ENCODE data around the gene RNASEH2A.

RNASEH2A gene

DNA sequence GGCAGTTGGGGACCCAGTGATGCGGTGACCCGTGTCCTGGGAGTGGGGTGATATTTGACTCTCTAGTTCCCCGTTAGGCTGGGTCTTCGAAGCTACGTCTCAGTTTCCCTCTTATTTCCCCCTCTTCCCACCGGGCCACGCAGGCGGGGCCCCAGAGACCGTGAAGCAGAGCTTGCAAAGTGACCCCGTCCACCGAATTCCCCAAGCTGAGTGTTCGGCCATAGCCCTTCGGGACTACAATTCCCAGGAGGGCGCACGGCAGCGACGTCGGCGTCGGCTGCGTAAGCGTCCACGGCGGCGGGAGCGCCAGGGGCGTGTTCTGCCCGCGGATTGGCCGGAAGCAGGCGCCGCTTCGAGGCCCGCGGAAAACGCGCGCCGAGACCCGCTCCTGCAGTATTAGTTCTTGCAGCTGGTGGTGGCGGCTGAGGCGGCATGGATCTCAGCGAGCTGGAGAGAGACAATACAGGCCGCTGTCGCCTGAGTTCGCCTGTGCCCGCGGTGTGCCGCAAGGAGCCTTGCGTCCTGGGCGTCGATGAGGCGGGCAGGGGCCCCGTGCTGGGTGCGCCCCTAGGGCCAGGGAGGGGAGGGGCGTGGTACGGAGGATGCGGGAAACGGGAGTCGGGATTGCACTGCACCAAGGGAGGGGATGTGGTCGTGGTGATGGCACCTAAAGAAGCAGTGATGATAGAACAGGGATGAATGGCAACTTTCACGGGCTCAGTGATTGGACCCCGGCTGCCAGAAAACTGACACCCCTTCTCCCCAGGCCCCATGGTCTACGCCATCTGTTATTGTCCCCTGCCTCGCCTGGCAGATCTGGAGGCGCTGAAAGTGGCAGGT is at the start of gene RNASEH2A:
Gene RNASEH2A, plus strand, starts transcription at position 343 of the 840 bp plus-strand sequence. Its CDS starts 90 bp downstream, at position 433.
- DNase-seq (ENCODE audit: low read depth): no peak

- DNase-seq (ENCODE audit: low read depth): no peak
These were observed 48.7 kb upstream of the RNASEH2A start for GRCh38 chr19:12757544-12758274.

DNA sequence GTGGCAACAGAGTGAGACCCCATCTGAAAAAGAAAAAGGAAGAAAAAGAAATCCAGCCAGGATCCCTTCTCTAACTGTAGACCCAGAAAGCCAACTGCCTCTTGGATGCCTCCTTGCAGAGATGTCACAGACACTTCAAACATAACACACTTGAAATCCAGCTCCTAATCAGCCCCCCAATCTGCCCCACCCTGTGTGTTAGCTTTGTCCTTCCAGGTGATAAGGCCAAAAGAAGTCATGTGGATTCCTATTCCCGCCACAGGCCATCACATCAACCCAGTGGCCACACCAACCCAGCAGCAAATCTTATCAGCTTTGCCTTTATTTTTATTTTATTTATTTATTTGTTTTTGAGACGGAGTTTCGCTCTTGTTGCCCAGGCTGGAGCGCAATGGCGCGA is 46.7 kb upstream of the RNASEH2A start:
- DNase-seq (ENCODE audit: low read depth): no peak

- no peak for DNase-seq (ENCODE audit: low read depth)
These were observed 43.3 kb upstream of the RNASEH2A start for GRCh38 chr19:12763100-12763499.

DNA sequence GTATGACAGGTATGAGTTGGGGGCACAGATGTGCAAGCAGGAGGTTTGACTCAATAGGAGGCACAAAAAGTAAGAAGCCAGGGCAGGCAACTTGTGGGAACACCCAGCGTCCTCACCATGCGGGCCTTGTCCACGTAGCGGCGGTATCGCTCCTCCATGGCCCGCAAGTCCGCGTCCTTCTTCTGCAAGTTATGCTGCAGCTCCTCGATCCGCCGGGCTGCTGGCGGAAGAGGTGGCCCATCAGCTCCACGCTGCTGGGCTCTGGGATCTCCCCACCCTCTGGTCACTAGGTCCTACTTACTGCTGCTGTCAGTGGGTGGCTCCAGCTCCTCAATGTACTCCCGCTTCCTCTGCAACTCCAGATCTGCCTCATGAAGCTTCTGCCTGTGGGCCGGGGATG is 41.7 kb upstream of the RNASEH2A start:
- DNase-seq (ENCODE audit: low read depth): no peak

- no peak for DNase-seq (ENCODE audit: low read depth)
These were observed 40.3 kb upstream of the RNASEH2A start for GRCh38 chr19:12766051-12766521.

- DNase-seq (ENCODE audit: low read depth): no peak
These were observed 39.2 kb upstream of the RNASEH2A start for GRCh38 chr19:12767150-12767549.

DNA sequence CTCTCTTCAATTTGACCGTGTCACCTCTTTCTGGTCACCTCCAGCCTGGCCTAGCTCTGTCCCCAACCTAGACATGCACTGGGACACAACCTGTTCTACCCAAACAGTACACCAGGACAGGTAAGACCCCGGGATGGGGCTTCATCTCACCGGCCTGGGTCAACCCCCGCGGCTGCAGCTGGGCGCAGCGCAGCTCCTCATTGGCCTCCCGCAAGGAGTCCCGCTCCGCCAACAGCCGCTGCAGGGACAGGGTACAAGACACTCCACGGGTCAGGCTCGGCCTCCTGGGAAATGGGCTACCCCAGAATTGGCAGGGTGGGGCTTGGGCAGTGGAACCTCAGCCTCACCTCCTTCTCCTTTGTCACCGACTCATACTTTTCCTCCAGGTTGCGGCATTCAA is 38.7 kb upstream of the RNASEH2A start:
- no peak for DNase-seq (ENCODE audit: low read depth)

DNA sequence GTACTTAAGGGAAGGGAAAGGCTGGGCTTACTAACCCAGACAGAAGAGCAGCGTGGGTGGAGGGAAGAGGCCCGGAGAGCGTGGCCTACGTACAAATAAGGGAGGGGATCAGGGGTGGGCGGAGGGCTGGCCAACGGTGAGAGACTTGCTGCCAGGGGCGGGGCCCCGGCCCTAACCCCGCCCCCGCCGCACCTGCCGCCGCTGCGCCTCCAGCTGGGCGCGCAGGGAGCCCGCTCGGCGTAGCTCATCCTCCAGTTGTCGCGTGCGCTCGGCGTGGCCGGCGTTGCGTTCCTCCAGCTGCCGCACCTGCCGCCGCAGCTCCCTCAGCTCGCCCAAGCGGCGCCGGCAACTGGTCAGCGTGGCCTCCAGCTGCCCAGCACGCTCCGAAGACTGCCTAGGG is 36.7 kb upstream of the RNASEH2A start:
- DNase-seq (ENCODE audit: low read depth): no peak

- no peak for DNase-seq (ENCODE audit: low read depth)
These were observed 35.5 kb upstream of the RNASEH2A start for GRCh38 chr19:12770922-12771321.

GRCh38 chr19:12772323-12772722 is 34.1 kb upstream of the RNASEH2A start:
- DNase-seq (ENCODE audit: low read depth): no peak

DNA sequence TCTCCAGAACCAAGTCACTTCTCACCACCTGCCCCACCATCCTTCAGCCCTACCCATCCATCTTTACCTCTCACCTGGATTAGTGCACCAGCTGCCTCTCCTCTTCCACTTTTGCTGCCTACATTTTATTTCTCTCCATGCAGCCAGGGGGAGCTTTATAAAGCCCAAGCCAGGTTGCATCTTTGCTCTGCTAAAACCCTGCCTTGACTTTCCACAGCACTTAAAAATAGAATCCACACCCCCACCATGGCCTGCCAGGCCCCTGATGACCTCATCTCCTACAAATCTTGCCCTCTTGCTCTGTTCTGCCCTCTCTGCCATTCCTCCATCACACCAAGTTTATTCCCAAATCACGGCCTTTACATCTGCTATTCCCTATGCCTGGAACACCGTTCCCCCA is 32.8 kb upstream of the RNASEH2A start:
- DNase-seq (ENCODE audit: low read depth): no peak

- no peak for DNase-seq (ENCODE audit: low read depth)
These were observed 31.5 kb upstream of the RNASEH2A start, which contains the start of gene HOOK2 for GRCh38 chr19:12774588-12775555. Gene HOOK2, minus strand, starts transcription at chr19:12775552. Its CDS starts 103 bp downstream, at chr19:12775449.

DNA sequence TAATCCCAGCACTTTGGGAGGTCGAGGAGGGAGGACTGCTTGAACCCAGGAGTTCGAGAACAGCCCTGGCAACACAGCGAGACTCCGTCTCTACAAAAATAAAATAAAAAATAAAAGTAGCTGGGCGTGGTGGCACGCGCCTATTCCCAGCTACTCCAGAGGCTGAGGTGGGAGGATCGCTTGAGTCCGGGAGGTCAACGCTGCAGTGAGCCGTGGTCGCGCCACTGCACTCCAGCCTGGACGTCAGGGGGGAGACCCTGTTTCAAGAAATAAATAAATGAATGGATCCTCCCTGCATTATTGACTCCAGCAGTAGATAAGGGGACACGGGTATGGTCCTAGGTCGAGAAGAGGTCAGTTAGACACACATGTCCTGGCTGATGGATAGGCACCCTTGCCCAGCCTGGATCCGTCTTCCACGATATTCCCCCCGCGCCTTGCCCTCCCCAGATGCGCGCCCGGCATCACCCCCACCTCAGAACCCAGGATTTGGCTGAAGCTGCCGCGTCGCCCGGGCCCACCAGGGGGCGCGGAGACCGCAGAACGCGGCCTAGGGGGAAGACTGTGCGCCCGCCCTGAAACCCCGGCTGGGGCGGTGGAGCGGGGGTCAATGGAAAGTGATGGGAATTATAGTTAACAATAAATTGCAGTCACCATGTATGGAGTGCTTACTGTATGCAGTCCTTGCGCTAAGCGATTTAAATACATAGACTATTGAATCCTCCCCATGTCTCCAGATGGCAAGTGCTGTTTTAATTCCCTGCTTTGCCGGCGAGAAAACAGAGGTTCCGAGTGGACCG is 29.0 kb upstream of the RNASEH2A start:
- DNase-seq (ENCODE audit: low read depth): no peak

DNA sequence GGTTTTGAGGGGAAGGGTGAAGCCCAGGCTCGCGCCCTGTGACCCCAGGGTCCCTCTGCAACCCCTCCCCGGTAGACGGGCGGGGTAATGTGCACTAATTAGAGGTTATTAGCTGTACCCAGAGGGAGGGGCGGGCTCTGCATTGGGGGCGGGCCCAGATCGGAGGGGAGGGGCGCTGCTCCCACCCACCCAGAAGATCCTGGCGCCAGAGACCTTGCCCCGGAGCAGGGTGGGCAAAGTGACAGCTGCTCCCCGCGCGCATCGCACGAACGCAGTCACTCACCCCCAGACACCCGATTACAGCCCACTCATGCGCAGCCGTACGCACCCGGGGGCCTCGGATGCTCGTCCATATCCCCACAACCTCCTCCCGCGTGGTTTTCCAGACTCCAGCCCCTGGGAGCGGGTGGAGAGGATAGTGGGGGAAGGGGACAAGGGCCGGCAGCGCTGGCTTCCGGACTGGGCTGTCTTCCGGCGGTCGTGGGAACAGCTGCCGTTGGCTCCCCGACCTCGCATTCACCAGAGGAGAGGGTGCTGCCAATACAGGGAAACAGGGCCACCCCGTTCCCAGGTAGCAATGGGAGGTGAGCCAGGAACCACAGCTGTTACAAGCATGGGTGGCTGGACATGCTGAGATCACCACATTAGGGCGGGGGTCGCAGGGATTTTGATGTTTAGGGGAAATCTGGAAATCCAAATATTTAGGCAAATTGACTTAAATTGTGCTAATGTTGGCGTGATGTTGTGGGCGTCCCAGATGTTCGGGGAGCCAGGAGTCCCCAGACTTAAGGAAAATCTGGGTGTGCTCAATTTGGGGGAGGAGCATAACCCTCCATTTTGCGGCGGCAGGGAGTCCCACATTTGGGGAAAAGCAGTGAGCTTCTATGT is 28.1 kb upstream of the RNASEH2A start:
- no peak for DNase-seq (ENCODE audit: low read depth)

GRCh38 chr19:12778905-12779161 is 27.6 kb upstream of the RNASEH2A start:
- no peak for DNase-seq (ENCODE audit: low read depth)

DNA sequence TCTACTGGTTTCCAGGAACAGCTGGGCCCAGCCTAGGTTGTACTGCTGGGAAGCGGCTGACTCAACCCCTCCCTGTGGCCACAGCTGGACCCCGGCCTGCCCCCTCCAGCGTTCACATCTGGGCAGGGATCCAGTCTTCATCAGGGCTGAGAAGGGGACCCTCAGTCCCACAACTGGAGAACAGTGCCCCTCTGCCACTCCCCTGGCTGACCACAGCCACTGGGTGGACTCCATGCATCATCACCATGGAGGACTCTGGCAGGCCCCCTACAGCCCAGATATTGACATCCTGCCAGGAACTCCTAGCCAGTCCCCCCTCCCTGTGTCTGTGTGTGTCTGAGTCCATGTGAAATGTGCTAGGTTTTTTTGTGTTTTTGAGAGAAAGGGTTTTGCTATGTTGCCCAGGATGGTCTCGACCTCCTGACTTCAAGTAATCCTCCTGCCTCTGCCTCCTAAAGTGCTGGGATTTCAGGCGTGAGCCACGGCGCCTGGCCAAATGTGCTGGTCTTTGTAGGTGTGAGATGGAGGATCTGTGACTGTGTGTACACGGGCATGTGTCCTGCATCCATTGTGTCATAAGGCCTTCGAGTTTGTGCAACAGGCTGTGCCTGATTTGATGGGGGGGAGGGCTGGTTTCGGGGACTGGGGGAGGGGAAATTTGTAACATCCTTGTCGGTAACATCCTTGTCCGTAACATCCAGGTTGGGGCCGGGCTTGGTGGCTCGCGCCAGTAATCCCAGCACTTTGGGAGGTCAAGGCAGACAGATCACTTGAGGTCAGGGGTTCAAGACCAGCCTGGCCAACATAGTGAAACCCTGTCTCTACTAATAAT is 27.0 kb upstream of the RNASEH2A start:
- no peak for DNase-seq (ENCODE audit: low read depth)

- no peak for DNase-seq (ENCODE audit: low read depth)
These were observed 24.3 kb upstream of the RNASEH2A start for GRCh38 chr19:12782174-12782423.

- no peak for DNase-seq (ENCODE audit: low read depth)
These were observed 23.7 kb upstream of the RNASEH2A start for GRCh38 chr19:12782424-12783290.

All from non-pigmented ciliary epithelial cell (primary cell).